GM12878 (cell line): ENCODE data around the gene PDE6A.

ENCODE experiments used
- ASH2L ChIP-seq: fragments of 300-600, 200-600 bp; sonication (generic); IDR thresholded peaks from 2 replicates; pipeline ENCODE4 v1.6.1; 2017; ENCODE audit warnings: low read depth, mild to moderate bottlenecking, borderline replicate concordance
- BCLAF1 ChIP-seq: fragments of 450-650 bp; IDR thresholded peaks from 2 replicates; pipeline ENCODE4 v1.6.1; 2017; ENCODE audit warnings: antibody characterized with exemption, mild to moderate bottlenecking, moderate library complexity
- E4F1 ChIP-seq: fragments of 450-650 bp; IDR thresholded peaks from 2 replicates; pipeline ENCODE4 v1.6.1; 2018; ENCODE audit warnings: borderline replicate concordance, mild to moderate bottlenecking; ENCODE audit not compliant: partially characterized antibody
- HDGF ChIP-seq: fragments of 450-650 bp; IDR thresholded peaks from 2 replicates; pipeline ENCODE4 v1.6.1; 2016; ENCODE audit warnings: antibody characterized with exemption
- LARP7 ChIP-seq: fragments of 450-650 bp; IDR thresholded peaks from 2 replicates; pipeline ENCODE4 v1.6.1; 2017; ENCODE audit warnings: mild to moderate bottlenecking
- NR2F1 ChIP-seq: fragments of 450-650 bp; conservative IDR thresholded peaks from 2 replicates; pipeline ENCODE4 v1.6.1; 2017; ENCODE audit warnings: mild to moderate bottlenecking
- POLR2A ChIP-seq: IDR thresholded peaks from 2 replicates; pipeline ENCODE4 v1.6.1; 2011; ENCODE audit warnings: low read depth, mild to moderate bottlenecking, low read length
- RAD21 ChIP-seq: IDR thresholded peaks from 2 replicates; pipeline ENCODE4 v1.6.1; 2011; ENCODE audit warnings: mild to moderate bottlenecking, low read depth, low read length, moderate library complexity; ENCODE audit not compliant: insufficient read depth
- STAT3 ChIP-seq: IDR thresholded peaks from 2 replicates; pipeline ENCODE4 v1.6.1; 2011; ENCODE audit warnings: low read depth, low read length, improper control_type of control experiment
- SUZ12 ChIP-seq: fragments of 200-600 bp; sonication (generic); IDR thresholded peaks from one replicate; pipeline ENCODE4 v1.6.1; 2018; ENCODE audit warnings: antibody characterized with exemption, mild to moderate bottlenecking; ENCODE audit not compliant: unreplicated experiment
- ZBTB40 ChIP-seq: fragments of 450-650 bp; IDR thresholded peaks from 2 replicates; pipeline ENCODE4 v1.6.1; 2016; ENCODE audit warnings: mild to moderate bottlenecking, moderate library complexity, borderline replicate concordance
- ZNF24 ChIP-seq: fragments of 450-650 bp; IDR thresholded peaks from 2 replicates; pipeline ENCODE4 v1.6.1; 2017; ENCODE audit warnings: antibody characterized with exemption, mild to moderate bottlenecking
- TF ChIP-seq, protein P1 (sequence below): IDR thresholded peaks from 2 replicates; pipeline ENCODE4 v1.6.1; 2012; ENCODE audit warnings: low read depth, low read length, improper control_type of control experiment
- TF ChIP-seq, protein P2 (sequence below), 3 experiments: IDR thresholded peaks in 2 of 3; conservative IDR thresholded peaks in 1 of 3; 2 replicates each; pipeline ENCODE4 v1.5.1; 2011; ENCODE audit warnings: low read depth in 3 of 3, low read length in 3 of 3, mild to moderate bottlenecking in 3 of 3, control low read depth in 2 of 3, moderate library complexity in 2 of 3, inconsistent platforms in 1 of 3, mixed read lengths in 1 of 3; ENCODE audit not compliant: control insufficient read depth in 2 of 3, insufficient read depth in 1 of 3; ENCODE audit errors: extremely low read depth in 1 of 3

GRCh38 chr5:149915392-149916260 lies 29.0 kb downstream of the PDE6A start:
- TF ChIP-seq STAT3 (no peak), POLR2A (no peak), ASH2L (no peak), LARP7 (no peak), RAD21 (no peak), BCLAF1 (no peak), HDGF (no peak), ZBTB40 (no peak), NR2F1 (no peak), SUZ12 (no peak), ZNF24 (no peak), E4F1 (no peak)
- TF ChIP-seq, protein P1, sequence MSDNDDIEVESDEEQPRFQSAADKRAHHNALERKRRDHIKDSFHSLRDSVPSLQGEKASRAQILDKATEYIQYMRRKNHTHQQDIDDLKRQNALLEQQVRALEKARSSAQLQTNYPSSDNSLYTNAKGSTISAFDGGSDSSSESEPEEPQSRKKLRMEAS = no peak
- TF ChIP-seq, protein P2, sequence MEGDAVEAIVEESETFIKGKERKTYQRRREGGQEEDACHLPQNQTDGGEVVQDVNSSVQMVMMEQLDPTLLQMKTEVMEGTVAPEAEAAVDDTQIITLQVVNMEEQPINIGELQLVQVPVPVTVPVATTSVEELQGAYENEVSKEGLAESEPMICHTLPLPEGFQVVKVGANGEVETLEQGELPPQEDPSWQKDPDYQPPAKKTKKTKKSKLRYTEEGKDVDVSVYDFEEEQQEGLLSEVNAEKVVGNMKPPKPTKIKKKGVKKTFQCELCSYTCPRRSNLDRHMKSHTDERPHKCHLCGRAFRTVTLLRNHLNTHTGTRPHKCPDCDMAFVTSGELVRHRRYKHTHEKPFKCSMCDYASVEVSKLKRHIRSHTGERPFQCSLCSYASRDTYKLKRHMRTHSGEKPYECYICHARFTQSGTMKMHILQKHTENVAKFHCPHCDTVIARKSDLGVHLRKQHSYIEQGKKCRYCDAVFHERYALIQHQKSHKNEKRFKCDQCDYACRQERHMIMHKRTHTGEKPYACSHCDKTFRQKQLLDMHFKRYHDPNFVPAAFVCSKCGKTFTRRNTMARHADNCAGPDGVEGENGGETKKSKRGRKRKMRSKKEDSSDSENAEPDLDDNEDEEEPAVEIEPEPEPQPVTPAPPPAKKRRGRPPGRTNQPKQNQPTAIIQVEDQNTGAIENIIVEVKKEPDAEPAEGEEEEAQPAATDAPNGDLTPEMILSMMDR (IDR thresholded peaks at IDR 0.05 in 2 of 3, conservative IDR thresholded peaks at IDR 0.05 in 1 of 3; ENCODE audit: control insufficient read depth in 2 of 3, extremely low read depth in 1 of 3, insufficient read depth in 1 of 3, low read depth in 3 of 3, low read length in 3 of 3) = no peak
